ENCODE measurements around the gene DCUN1D1.

Gene DCUN1D1

DNA sequence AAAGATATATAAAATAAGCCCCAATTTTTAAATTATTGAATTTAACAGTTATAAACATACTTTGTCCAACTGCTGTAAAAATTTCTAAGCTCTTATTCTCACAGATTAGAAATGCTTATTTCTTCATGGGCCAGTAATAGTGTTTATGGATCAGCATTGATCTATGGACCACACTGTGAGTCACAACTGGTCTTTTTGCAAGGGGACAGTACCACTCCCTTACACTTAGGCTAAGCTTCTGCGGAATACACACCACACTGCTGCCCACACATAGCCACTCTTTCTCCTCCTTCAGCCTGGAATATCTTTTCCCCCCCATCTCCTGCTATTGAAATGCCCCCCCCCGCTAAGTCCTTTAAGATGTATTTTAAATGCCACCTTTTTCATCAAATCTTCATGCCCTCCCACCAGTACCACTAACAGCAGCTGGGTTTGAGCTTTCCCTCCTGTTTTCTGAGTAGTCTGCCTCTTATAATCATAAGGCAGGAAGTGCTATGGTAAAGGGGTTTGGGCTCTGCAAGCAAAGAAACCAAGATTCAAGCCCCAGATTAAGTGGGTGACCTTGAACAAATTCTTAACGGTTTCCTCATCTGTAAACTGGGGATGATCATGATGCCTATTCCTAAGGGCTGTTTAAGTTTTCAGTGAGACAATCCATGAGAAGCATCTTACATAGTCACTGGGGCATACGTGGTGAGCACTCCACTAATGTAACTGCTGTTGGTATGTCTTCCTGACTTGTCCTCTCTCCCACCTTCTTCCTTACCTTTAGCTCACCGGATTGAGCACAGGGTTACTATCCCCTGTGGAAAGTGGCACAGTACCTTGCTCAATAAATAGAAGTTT lies 69.2 kb downstream of the DCUN1D1 start:
- TF ChIP-seq CTCF (IDR thresholded peaks at IDR 0.05; ENCODE audit: insufficient read depth, low read length, missing control alignments) = no peak
- no peak for DNase-seq (ENCODE audit: low read depth, low spot score)
- ChIA-PET POLR2A (no interaction called here), CTCF (interaction anchor here (0.8 to 2.0 kb wide), 5 partner anchors 9 to 197 kb away, joined by 3 to 10 read pairs (median 4); no protein-coding TSS in a partner anchor)
- no peak overlapping the region for H3K4me3 ChIP-seq (ENCODE audit: low read depth, low read length)

DNA sequence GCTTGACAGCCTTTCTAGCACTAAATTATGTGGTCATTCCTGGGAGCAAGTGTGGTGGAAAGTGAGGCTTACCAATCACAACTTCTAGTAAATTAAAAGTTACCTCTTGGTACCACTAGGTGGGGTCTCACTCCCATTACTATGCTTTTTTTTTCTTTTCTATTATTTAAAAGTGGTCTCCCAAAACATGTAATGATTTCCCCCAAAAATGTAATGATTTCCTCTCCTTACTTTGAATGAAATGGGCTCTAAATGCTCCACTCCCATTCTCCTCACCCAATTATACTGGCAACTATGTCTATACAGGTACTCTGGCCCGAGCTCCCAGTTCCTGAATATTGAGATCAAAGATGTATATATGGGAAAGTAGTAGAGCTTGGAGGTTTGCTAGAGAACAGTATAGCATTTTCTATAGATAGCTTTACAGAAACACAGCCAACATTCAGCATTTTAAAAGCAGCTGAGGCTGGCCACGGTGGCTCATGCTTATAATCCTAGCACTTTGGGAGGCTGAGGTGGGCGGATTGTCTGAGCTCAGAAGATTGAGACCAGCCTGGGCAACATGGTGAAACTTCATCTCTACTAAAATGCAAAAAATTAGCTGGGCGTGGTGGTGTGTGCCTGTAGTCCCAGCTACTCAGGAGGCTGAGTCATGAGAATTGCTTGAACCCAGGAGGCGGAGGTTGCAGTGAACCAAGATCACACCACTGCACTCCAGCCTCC lies 70.9 kb downstream of the DCUN1D1 start:
- no peak overlapping the region for H3K4me3 ChIP-seq (ENCODE audit: low read depth, low read length)
- CTCF ChIA-PET = interaction anchor here (0.8 to 2.6 kb wide), 9 partner anchors 9 to 269 kb away, joined by 3 to 10 read pairs (median 5); no protein-coding TSS in a partner anchor
- POLR2A ChIA-PET = interaction anchor here (0.7 kb wide), 1 partner anchor 10 kb away, joined by 4 read pairs; no protein-coding TSS in a partner anchor
- no peak for DNase-seq (ENCODE audit: low read depth, low spot score)
- TF ChIP-seq CTCF (IDR thresholded peaks at IDR 0.05; ENCODE audit: insufficient read depth, low read length, missing control alignments) = peak; percentile 24

DNA sequence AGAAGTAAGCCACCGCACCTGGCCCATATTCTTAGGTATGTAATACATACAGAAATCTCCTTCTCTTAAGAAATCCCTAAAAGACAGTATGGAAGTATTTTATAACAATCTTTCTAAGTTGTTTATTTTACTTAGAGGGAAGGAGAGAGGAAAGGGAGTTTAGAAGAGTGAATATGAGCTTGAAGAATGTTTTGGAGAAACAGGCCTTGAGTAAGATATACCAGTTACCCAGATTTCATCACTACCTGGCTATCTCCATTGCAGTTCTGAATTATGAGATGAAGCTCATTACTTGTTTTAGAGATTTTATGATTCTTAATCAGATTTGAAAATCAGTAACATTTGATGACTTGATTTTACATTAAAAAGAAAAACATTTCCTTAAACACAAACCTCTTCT lies 71.9 kb downstream of the DCUN1D1 start:
- no peak overlapping the region for H3K4me3 ChIP-seq (ENCODE audit: low read depth, low read length)
- CTCF ChIA-PET = interaction anchor here (0.6 to 2.6 kb wide), 6 partner anchors 9 to 31 kb away, joined by 3 to 7 read pairs (median 4); no protein-coding TSS in a partner anchor
- no peak for DNase-seq (ENCODE audit: low read depth, low spot score)
- TF ChIP-seq CTCF (IDR thresholded peaks at IDR 0.05; ENCODE audit: insufficient read depth, low read length, missing control alignments) = no peak
- POLR2A ChIA-PET = no interaction called here

- CTCF ChIA-PET = no interaction called here
- no peak overlapping the region for H3K4me3 ChIP-seq (ENCODE audit: low read depth, low read length)
- POLR2A ChIA-PET = no interaction called here
- no peak for TF ChIP-seq CTCF (IDR thresholded peaks at IDR 0.05; ENCODE audit: insufficient read depth, low read length, missing control alignments)
- no peak for DNase-seq (ENCODE audit: low read depth, low spot score)
Observed at GRCh38 chr3:182906036-182906435, 74.3 kb downstream of the DCUN1D1 start.

DNA sequence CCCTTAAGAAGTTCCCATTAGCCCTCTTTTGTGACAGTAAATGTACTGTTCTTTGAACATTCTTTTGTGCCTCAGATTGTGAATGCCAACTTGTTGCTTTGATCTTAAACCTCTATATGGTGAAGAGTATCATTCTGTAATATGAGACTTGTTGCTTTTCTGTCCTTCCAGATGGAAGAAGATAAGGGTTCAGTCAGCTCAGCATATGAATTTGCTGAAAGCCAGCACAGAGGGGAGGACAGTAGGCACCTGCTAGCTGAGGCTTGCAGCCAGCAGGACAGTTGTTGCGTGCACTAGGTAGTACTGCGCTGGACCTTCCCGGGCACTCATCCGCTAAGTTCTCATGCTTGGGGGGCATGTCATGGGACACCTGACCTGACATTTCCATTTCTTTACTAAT lies 74.7 kb downstream of the DCUN1D1 start:
- ChIA-PET POLR2A (no interaction called here), CTCF (no interaction called here)
- no peak overlapping the region for H3K4me3 ChIP-seq (ENCODE audit: low read depth, low read length)
- TF ChIP-seq CTCF (IDR thresholded peaks at IDR 0.05; ENCODE audit: insufficient read depth, low read length, missing control alignments) = no peak
- DNase-seq (ENCODE audit: low read depth, low spot score) = no peak

GRCh38 chr3:182904164-182904563 lies 76.2 kb downstream of the DCUN1D1 start:
- no peak for DNase-seq (ENCODE audit: low read depth, low spot score)
- POLR2A ChIA-PET = no interaction called here
- TF ChIP-seq CTCF (IDR thresholded peaks at IDR 0.05; ENCODE audit: insufficient read depth, low read length, missing control alignments) = no peak
- no peak overlapping the region for H3K4me3 ChIP-seq (ENCODE audit: low read depth, low read length)
- CTCF ChIA-PET = interaction anchor here (1.8 kb wide), 1 partner anchor 9 kb away, joined by 7 read pairs; no protein-coding TSS in a partner anchor
